Right atrium auricular region (tissue), 2 donors: Measurements from ENCODE around the gene MAPK8IP3. TPM values are rescaled to one million over a fixed set of nuclear protein-coding genes. Genes with fewer than 3 reads are reported as not detected.

Experiments
- DNase-seq: peaks from one replicate; pipeline ENCODE4 v3.0.0-alpha.2; 2019; ENCODE audit warnings: low spot score
- H3K27ac ChIP-seq, 2 donors: fragments of 200-600 bp; sonication (generic); 1 replicate in 1 of 2; 2 replicates in 1 of 2; pipeline ENCODE4 v1.5.1; 2016 to 2019
- H3K27me3 ChIP-seq, 2 donors: fragments of 200-600 bp; sonication (generic); one replicate each; pipeline versions ENCODE4 v1.5.1 to v1.6.0; 2017 to 2019
- H3K36me3 ChIP-seq: fragments of 200-600 bp; sonication (generic); one replicate; pipeline ENCODE4 v1.5.1; 2016
- H3K4me1 ChIP-seq, 2 donors: fragments of 200-600 bp; sonication (generic); one replicate each; pipeline versions ENCODE4 v1.5.1 to v1.6.0; 2017 to 2019
- H3K4me3 ChIP-seq, 2 donors: fragments of 200-600 bp; sonication (generic); 1 replicate in 1 of 2; 2 replicates in 1 of 2; pipeline ENCODE4 v1.5.1; 2017 to 2019; ENCODE audit warnings: mild to moderate bottlenecking in 1 of 2, moderate library complexity in 1 of 2
- H3K9me3 ChIP-seq, 2 donors: fragments of 200-600 bp; sonication (generic); one replicate each; pipeline ENCODE4 v1.5.1; 2019
- total RNA-seq, 2 donors: library from RNA; depleted of rRNA; stranded (reverse); fragments of >200 nt; gene quantifications; one replicate each; pipeline ENCODE4 v1.1.0, GENCODE V29; 2016
- TF ChIP-seq, protein P1 (sequence below), 2 donors: fragments of 200-600 bp; sonication (generic); IDR thresholded peaks; one replicate each; pipeline ENCODE4 v1.5.1; 2019; ENCODE audit warnings: antibody characterized with exemption in 2 of 2

Gene MAPK8IP3
- total RNA-seq, 2 donors from 2014 or later: 43.1 to 43.3 TPM

DNA sequence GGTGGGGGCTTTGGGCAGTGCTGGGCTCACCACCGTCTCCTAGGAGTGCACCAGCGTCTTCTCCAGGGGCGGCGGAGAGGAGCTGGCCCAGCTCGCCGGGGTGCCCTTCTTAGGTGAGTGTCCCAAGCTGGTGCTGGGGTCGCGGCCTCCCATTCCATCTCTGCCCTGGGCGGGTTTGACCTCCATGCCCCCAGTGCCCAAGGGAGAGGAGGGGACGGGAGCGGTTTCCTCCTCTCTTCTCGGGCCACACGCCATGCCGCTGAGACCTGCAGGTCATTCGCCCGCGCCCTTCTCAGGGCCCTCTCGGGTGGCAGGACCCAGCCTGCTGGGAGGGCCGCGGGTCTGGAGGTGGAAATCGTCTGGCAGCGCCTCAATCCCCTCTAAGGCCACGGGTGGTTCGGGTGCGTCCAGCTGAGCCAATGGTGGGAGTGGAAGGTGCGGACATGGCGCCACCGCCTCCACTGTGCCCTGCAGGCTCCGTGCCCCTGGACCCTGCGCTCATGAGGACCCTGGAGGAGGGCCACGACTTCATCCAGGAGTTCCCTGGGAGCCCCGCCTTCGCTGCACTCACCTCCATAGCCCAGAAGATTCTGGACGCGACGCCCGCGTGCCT lies 82.2 kb downstream of the MAPK8IP3 start:
- no peak for DNase-seq
- Histone ChIP-seq H3K4me3 (no peak overlapping the region), H3K36me3 (peaks cover 23% of the 10 kb centered on the region)

DNA sequence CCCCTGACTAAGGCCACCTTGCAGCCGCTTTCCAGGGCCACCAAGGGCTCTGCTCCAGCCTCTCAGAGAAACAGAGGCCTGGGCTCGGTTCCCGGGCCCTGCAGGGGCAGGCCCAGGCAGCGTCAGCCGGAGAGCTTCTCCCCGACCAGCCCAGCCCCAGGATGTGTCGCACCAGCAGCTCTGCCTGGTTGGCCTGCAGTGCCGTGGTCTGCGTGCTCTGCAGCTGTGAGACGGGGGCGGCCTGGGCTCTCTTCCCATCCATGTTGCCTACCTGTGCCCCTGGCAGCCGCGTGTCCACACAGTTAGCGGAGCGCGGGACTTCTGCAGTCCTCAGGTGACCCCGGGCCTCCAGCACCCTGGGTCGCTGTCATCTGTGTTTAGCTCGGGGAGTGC lies 82.7 kb downstream of the MAPK8IP3 start:
- Histone ChIP-seq H3K27me3 (no peaks in the 10 kb centered on the region), H3K27ac (no peak overlapping the region), H3K36me3 (peaks cover 23% of the 10 kb centered on the region), H3K9me3 (no peaks in the 10 kb centered on the region), H3K4me3 (no peak overlapping the region), H3K4me1 (peaks cover 0 to 19% of the 10 kb centered on the region in 2 donors)
- TF ChIP-seq, protein P1, sequence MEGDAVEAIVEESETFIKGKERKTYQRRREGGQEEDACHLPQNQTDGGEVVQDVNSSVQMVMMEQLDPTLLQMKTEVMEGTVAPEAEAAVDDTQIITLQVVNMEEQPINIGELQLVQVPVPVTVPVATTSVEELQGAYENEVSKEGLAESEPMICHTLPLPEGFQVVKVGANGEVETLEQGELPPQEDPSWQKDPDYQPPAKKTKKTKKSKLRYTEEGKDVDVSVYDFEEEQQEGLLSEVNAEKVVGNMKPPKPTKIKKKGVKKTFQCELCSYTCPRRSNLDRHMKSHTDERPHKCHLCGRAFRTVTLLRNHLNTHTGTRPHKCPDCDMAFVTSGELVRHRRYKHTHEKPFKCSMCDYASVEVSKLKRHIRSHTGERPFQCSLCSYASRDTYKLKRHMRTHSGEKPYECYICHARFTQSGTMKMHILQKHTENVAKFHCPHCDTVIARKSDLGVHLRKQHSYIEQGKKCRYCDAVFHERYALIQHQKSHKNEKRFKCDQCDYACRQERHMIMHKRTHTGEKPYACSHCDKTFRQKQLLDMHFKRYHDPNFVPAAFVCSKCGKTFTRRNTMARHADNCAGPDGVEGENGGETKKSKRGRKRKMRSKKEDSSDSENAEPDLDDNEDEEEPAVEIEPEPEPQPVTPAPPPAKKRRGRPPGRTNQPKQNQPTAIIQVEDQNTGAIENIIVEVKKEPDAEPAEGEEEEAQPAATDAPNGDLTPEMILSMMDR (IDR thresholded peaks at IDR 0.05): no peak
- no peak for DNase-seq

More for the DNA sequence above, 82.2 kb downstream of the MAPK8IP3 start:
- TF ChIP-seq, protein P1 (IDR thresholded peaks at IDR 0.05): no peak
- H3K4me1 ChIP-seq: peaks cover 0 to 24% of the 10 kb centered on the region in 2 donors
- H3K9me3 ChIP-seq: no peaks in the 10 kb centered on the region
- no peaks in the 10 kb centered on the region for H3K27me3 ChIP-seq
- no peak overlapping the region for H3K27ac ChIP-seq

DNA sequence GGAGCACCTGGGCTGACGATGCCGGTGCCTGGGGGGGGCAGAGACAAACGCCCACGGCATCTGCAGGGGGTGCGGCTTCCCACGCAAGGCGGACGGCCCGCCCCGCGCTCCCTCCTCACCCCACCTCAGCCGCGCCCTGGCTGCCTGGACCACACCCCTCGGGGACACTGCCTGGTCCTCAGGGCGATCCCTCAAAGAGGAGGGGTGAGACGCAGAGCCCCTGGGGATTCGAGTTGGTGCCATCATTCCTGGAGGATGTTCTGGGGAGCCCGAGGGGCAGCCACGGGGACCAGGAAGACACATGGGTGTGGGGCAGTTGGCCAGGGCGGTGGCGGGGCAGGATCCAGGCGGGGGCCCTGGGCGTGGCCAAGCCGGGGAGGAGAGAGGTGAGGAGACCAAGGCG lies 83.6 kb downstream of the MAPK8IP3 start:
- peaks cover 23% of the 10 kb centered on the region for H3K36me3 ChIP-seq
- H3K4me3 ChIP-seq: no peak overlapping the region
- TF ChIP-seq, protein P1 (IDR thresholded peaks at IDR 0.05): no peak
- H3K27me3 ChIP-seq: no peaks in the 10 kb centered on the region
- no peaks in the 10 kb centered on the region for H3K9me3 ChIP-seq
- H3K27ac ChIP-seq: no peak overlapping the region
- peaks cover 0 to 10% of the 10 kb centered on the region in 2 donors for H3K4me1 ChIP-seq
- no peak for DNase-seq

DNA sequence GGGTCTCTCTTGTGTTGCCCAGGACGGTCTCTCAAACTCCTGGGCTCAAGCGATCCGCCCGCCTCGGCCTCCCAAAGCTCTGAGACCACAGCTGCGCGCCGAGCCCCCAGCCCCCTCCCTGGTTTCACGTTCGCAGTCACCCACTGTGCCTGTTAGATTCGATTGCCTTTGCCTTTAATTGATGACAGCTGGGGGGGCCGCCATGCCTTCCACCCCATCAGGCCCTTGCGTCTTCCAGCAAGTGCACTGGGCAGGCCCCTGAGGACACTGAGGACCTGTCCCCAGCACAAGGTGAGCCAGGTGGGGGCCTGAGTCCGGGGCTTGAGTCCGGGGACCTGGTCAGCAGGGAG lies 84.2 kb downstream of the MAPK8IP3 start:
- no peaks in the 10 kb centered on the region for H3K27me3 ChIP-seq
- H3K36me3 ChIP-seq: peaks cover 23% of the 10 kb centered on the region

DNA sequence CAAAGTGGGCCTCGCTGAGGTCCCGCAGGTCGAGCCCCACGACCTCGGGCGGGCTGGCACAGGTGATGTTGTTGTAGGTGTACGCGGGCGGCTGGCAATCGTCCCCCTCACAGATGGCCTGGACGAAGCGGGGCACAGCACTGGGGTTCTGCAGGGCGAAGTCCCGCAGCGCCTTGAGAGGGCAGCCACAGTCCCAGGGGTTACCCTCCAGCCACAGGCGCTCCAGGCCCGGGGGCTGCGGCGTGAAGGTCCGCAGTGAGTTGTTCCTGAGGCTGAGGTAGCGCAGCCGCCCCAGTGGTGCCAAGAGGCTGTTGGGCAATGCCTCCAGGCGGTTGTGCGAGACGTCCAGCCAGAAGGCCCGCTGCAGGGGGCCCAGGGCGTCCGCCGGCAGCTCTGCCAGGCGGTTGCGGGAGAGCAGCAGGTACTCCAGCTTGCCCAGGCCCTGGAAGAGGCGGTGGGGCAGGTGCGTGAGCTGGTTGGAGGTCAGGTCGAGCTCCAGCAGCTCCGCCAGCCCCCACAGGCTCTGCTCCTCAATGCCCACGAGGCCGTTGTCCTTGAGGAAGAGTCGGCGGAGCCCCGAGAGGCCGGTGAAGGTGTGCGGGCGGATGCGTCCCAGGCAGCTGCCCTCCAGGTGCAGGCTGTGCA lies 84.7 kb downstream of the MAPK8IP3 start:
- H3K27me3 ChIP-seq: no peaks in the 10 kb centered on the region
- peaks cover 23% of the 10 kb centered on the region for H3K36me3 ChIP-seq
- TF ChIP-seq, protein P1 (IDR thresholded peaks at IDR 0.05): no peak
- H3K9me3 ChIP-seq: no peaks in the 10 kb centered on the region
- no peak for DNase-seq
- H3K4me3 ChIP-seq: no peak overlapping the region
- H3K4me1 ChIP-seq: peaks cover 0 to under 1% of the 10 kb centered on the region in 2 donors
- no peak overlapping the region for H3K27ac ChIP-seq

More for the DNA sequence above, 84.2 kb downstream of the MAPK8IP3 start:
- no peak overlapping the region for H3K4me3 ChIP-seq
- no peak overlapping the region for H3K27ac ChIP-seq
- TF ChIP-seq, protein P1 (IDR thresholded peaks at IDR 0.05): no peak
- no peak for DNase-seq
- H3K9me3 ChIP-seq: no peaks in the 10 kb centered on the region
- H3K4me1 ChIP-seq: peaks cover 0 to 5% of the 10 kb centered on the region in 2 donors
